Stimulated activated CD4-positive, alpha-beta T cell treated with anti-CD3 and anti-CD28 coated beads, Interleukin-4, amount 100 ng/mL, for 4 hours (primary cell): Measurements from ENCODE around the gene GUCA2A.

Source experiments
- DNase-seq, 2 experiments: peaks; one replicate each; pipeline ENCODE4 v3.0.0-alpha.2; 2020

The GUCA2A gene

GRCh38 chr1:42152907-42153600 lies 11.5 kb downstream of the GUCA2A start, which contains the start of gene GUCA2B:
TSS of gene GUCA2B (plus strand) at chr1:42153410. CDS start at chr1:42153451, 41 bp downstream.
- DNase-seq: no peak

- DNase-seq: no peak
Observed at GRCh38 chr1:42152119-42152518, 12.4 kb downstream of the GUCA2A start.

GRCh38 chr1:42150651-42151050 lies 13.9 kb downstream of the GUCA2A start:
- DNase-seq: no peak

GRCh38 chr1:42148166-42148565 lies 16.4 kb downstream of the GUCA2A start:
- DNase-seq: no peak

- peak; percentile 59 to 64 for DNase-seq
Observed at GRCh38 chr1:42146626-42147320, 17.8 kb downstream of the GUCA2A start.

GRCh38 chr1:42145764-42146625 lies 18.6 kb downstream of the GUCA2A start:
- no peak for DNase-seq

- DNase-seq: no peak
Observed at GRCh38 chr1:42145389-42145716, 19.2 kb downstream of the GUCA2A start.

- no peak for DNase-seq
Observed at GRCh38 chr1:42144711-42145388, 19.7 kb downstream of the GUCA2A start.

GRCh38 chr1:42143896-42144710 lies 20.4 kb downstream of the GUCA2A start:
- no peak for DNase-seq

- DNase-seq: no peak
Observed at GRCh38 chr1:42142894-42143675, 21.5 kb downstream of the GUCA2A start.

- DNase-seq: no peak
Observed at GRCh38 chr1:42141978-42142377, 22.6 kb downstream of the GUCA2A start.

GRCh38 chr1:42140191-42140590 lies 24.4 kb downstream of the GUCA2A start:
- no peak for DNase-seq

- no peak for DNase-seq
Observed at GRCh38 chr1:42139444-42139843, 25.1 kb downstream of the GUCA2A start.

- DNase-seq: no peak
Observed at GRCh38 chr1:42138586-42138985, 26.0 kb downstream of the GUCA2A start.

- DNase-seq: no peak
Observed at GRCh38 chr1:42137766-42138165, 26.8 kb downstream of the GUCA2A start.

- no peak for DNase-seq
Observed at GRCh38 chr1:42136466-42136865, 28.1 kb downstream of the GUCA2A start.

GRCh38 chr1:42135426-42135825 lies 29.1 kb downstream of the GUCA2A start:
- no peak for DNase-seq

- no peak for DNase-seq
Observed at GRCh38 chr1:42133809-42134526, 30.6 kb downstream of the GUCA2A start.

GRCh38 chr1:42133390-42133789 lies 31.2 kb downstream of the GUCA2A start:
- DNase-seq: no peak

GRCh38 chr1:42130061-42130660 lies 34.4 kb downstream of the GUCA2A start:
- no peak for DNase-seq
